HG03575 (cell line): ENCODE measurements around the gene TEDC1.

ENCODE experiments used
- ATAC-seq: cut with Tn5 transposase; IDR thresholded peaks from one replicate; pipeline ENCODE4 v1.9.1; 2021; ENCODE audit not compliant: unreplicated experiment, insufficient number of reproducible peaks, low FRiP score; ENCODE audit errors: extremely low read depth

TEDC1 gene

DNA sequence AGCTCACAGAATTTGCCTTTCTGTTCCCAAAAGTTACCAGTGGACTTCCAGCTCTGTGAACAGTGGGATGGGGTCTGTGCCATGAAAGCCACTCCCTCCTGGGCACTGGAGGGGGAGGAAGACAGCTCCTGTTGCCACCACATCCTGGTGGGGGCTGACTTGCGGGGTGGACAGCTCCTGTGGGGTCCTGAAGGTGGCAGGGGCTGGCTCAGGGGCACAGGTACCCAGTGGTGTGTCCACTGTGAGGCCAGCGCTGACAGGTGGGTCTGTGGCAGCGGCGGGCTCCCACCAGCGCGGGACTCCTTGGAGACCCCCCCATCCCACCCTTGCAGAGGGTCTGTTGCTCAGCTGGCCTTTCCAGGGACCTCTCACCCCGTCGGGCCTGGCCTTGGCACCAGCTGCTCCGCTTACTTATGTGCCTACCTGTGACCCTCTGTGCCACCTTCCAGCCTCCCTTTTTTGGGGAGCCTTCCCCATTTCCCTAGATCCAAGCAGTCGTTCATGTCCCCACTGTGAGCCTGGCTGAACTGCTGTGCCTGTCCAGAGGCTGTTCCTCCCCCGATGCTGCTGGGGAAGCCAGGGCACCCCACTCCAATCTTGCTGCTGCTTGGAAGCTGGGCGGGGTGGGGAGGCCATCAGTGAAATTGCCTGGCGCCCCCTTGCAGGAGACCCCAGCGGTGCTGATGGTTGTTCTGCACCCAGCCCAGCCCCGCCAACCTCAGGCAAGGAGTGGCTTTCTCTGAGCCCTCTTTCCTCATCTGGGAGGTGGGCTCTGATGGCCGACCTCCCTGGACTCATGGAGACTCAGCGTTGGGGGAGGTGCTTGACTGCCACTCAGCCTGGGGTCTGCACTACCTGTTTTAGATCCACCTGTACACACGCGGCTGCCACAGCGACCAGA is 2.2 kb downstream of the TEDC1 start:
- no peak for ATAC-seq

DNA sequence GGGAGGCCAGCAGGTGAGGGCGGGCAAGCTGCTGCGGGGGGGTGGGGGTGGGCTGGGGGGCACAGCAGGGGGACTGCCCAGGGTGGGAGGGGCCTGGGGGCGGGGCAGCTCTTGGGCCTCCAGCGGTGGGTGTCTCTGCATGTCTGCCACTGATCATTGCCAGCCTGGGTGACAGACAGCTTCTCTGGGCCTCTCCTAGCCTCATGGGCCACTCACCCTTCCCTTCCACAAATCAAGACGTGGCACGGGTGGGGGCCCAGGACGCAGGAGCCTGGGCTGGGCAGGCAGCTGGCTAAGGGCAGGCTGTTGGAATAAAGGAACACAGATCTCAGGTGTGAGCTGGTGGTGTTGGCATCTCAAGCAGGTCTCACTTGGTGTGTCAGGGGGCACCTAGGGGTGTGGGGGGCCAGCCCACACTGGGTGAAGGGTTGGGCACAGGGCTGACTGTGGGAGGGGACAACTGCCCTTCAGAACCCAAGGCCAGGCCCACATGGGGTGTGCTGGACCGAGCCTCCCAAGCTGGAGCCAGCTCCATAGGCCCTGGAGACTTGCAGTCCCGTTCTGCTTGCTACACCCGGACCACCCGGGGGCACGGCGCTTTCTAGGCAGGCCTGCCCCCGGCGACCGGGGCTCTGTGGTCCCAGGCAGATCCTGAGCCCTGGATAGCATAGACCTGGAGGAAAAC is 3.0 kb downstream of the TEDC1 start:
- no peak for ATAC-seq

DNA sequence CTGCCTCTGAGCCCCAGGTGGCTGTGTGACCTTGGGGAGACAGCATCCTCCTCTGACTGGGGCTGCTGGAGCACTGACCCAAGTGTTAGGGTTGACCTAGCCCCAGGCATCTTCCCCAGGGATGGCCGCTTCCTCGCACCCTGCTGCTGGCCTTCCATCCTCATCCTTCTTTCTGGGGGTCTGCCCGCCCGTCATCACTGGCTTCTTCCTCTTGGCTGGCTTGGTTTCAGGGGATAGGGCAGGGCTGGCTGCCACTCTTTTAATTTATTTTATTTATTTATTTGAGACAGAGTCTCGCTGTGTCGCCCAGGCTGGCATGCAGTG is 3.5 kb downstream of the TEDC1 start:
- ATAC-seq, result no peak

DNA sequence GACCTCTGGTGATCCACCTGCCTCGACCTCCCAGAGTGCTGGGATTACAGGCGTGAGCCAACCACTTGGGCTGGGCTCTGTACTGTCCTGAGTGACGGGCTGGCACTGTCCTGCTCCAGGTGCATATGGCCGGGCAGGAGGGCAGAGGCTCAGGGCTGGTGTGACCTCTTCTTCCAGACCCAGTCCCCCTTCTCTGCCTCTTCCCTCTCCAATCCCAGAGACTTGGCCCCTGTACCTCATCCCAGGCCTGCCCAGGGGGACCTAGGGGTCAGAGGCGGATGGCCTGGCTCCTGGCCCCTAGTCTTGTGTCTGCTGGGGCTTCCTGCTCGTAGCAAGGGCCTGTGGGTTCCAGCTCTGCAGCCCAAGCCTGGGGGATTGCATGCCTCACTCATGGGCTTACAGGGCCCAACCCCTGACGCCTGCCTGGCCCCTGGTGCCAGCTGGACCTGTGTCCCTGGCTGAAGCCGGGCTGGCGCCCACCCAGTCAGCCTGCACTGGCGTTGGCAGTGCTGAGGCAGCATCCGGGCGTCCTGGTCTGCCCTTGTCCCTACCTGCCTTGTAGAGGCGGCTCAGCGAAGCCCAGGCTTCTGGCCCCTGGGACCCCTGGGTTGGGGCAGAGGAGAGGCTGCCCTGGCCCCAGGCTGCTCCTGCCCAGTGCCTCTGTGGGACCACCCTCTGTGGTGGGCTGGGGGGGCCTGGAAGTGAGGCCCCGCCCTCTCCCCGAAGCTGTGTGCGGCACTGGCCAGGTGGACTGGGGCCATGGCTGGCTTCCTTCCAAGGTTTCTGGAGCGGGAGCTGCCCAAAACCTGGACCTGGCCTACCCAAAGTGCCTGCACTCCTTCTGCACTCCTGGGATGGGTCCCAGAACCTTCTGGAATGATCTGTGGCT is 4.3 kb downstream of the TEDC1 start:
- no peak for ATAC-seq

DNA sequence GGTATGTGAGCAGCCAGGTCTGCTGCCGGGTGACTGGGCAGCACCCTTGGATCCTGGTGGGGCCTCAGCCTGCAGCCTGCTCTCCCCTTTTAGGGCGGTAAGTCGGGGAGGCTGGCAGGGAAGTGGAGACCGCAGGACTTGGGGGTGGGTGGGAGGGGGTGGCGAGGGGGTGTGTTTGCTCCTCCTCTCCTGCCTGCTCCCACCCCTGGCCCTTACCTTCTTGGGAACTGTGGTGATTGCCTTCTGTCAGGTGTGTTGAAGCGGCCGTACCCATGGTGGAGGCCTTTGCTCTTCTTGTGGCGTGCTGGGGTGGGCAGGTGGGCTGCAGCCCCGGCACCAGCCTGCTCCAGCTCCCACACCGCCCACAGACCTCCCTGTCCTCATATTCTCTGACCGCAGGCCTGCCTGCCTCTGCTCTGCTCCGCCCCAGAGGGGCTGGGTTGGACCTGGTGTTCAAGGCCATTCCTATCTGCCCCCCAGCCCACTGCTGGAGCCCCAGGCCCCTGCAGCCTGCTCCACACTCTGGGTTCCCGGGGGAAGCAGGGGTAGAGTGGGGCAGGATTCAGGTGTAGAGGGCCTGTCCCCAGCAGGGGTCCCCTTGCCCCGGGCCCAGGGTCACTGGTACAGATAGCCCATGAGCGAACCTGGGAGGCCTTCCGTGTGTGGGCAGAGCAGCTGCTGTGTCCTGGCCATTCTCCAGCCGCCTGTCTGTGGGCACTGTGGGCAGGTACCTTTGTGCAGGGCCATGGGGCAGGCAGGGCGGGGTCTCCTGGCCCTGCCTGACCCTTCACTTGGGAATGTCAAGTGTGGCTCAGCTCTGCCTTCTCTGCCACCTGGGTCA is 5.2 kb downstream of the TEDC1 start:
- no peak for ATAC-seq

DNA sequence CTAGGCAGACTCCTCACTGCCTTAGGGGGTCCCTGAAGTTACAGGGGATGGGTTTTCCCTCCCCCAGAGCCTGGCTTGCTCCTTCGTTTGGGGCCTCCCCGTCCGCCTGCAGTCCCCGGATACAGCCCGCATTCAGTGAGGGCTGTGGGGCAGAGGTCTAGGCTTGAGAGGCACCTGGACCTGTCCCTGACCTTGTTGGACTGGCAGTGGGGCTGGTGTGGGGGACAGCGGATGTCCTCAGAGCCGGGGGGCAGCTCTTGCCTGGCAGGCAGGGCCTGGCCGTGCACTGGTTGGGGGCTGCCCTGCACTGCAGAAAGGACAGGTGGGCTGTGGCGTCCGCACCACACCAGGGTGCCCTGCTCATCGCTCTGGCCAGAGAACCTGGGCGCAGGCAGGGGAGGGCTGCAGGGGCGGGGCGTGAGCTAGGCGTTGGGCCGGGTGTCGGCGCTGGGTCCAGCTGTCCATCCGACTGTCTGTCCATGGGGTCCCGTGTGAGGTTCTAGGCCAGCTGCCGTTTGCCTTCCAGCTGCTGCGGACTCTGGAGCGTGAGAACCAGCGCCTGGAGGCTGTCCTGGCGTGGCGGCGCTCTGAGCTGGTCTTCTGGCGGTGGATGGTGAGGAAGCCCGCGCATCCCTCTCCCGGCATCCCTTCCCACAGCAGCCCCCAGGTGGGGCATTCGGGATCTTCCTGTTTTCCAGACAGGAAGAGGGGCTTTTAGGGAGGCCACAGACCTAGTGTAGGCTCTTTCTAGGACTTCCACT is 6.0 kb downstream of the TEDC1 start:
- ATAC-seq, result no peak

DNA sequence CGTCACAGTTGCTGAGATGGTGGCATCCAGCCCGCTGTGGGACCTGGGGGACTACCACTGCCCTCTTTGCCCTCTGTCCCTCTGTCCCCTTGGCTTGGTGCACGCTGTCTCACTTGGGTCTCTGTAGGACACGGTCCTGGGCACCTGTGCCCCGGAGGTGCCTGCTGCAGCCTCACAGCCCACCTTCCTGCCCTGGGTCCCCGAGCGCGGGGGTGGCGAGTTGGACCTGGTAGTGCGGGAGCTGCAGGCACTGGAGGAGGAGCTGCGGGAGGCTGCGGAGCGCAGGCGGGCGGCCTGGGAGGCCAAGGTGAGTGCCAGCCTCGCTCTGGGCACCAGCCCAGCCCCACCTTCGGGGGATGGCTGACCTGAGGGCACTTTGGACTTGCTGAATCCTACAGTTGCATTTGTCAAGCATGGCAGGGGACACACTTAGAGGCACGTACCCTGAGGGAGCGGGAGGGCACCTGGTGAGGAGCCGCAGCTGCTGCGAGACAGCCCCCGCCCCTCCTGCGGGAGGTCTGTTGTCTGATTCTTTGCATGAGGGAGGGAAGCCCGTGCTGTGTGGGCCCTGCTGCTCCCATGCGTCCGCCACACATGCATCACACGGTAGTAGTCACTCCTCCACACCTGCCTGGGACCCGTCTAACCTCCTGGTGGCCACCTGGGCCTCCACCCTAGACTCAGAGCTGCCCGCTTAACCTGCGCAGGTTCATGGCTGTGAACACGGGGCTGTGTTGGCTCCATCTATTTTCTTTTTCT is 6.8 kb downstream of the TEDC1 start:
- no peak for ATAC-seq

DNA sequence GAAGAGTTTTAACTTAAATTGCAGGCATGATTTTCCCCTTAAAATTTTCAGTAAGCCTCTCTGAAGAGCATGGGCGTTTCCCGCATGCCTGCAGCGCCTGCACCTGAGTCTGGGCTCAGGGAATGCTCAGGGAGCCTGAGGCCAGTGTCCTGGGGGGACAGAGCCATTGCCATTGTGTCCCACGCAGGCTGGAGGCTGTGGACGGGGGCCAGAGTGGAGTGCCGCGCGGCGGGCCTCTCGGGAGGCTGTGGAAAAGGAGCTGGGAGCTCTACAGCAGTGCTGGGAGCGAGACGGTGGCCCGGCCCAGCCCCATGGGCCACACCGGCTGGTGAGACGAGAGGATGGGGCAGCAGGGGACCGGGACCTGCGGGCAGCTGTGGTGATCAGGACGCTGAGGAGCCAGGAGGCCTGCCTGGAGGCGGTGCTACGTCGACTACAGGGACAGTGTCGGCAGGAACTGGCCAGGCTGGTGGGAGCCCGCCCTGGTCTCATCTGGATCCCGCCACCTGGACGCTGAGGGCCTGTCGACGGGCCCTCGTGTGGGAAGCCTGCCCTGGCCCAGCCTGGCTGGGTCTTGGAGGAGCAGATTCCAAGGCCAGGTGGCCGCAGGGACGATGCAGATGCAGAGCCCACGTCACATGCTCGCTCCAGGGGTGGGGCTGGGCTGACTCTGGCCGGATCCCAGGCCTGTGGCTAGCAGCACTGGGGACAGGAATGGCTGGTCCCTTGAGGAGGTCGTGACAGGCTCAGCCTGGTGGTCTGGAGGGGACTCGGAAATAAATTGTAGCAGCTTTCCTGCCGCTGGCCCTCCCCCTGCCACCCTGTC is 7.6 kb downstream of the TEDC1 start:
- ATAC-seq, result no peak

DNA sequence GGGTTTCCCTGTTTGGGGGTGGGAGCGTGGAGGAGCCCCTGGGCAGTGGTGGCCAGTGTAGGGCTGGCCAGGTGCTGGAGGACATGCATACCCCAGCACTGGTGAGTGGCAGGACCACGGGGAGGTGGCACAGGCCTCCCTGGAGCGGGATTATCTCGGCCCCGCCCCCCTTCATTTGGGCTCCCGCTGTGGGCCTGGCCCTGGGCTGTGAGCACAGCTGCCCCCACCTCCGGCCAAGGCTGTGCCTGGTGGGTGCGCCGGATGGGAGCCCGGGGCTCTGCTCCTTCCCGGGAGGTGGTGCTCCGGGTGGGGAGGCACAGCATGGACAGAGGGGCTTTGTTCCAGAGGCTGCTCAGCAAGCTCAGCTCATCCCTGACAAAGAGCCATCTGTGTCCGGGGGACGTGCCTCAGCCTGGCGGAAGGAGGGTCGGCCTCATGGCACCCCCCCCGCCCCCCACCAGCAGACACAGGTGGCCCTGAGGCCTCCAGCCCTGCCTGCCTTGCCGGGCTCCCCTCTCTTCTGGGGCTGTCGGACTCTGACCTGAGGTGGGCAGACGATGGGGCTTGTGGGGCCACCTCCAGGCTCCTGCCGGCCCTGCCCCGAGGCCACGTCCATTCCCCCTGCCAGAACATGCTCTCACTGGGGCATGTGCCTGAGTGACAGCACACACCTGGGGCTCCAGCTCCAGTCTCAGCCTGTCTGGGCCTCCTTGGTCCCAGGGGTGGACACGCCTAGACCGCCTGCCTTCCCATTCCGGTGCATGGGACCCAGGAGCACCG is 8.4 kb downstream of the TEDC1 start:
- no peak for ATAC-seq

DNA sequence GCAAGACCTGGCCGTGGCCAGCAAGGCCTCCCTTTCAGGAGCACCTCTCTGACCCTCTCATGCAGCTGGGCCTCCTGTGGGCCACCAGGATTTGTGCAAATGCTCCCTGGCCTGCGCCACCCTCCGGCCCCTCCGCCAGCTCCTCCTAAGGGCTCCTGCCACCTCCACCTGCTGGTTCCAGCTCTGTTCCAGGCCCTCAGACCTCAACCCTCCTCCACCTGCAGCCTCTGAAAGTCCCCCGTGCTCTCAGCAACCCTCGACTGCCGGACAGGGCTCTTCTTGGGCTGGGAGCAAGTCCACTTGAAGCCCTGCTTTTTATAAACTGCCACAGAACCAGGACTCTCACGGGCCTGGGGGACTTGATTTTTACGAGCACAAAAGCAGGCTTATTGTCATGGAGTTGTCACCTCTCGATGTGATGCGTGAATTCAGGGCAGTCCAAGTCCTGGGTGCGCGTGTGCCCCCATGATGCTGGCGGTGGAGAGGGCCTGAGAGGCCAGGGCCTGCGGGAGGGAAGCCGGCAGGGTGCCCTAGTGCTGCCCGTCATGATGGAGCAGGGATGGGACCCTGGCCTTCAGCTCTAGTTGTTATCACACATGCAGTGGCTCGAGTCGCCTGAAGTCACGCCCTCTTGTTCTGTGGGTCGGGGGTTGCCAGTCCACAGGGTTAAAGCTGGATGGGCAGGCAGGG is 9.1 kb downstream of the TEDC1 start:
- ATAC-seq, result no peak

DNA sequence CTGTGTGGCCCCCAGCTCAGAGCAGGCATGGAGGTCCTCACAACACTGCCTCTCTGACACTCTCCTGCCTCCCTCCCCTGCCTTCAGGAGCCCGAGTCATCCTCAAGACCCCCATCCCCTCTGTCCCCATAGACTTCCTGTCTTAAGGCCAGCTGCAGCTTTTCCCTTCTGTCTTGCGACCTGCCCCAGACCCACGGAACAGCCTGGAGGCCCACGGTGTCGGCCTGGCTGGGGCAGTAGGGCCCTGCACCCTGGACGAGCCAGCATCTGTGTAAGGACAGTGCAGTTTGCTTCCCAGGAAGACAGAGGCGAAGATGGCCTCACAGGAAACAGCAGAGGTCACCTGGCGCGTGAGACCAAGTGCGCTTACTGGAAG is 9.7 kb downstream of the TEDC1 start:
- ATAC-seq, result no peak

DNA sequence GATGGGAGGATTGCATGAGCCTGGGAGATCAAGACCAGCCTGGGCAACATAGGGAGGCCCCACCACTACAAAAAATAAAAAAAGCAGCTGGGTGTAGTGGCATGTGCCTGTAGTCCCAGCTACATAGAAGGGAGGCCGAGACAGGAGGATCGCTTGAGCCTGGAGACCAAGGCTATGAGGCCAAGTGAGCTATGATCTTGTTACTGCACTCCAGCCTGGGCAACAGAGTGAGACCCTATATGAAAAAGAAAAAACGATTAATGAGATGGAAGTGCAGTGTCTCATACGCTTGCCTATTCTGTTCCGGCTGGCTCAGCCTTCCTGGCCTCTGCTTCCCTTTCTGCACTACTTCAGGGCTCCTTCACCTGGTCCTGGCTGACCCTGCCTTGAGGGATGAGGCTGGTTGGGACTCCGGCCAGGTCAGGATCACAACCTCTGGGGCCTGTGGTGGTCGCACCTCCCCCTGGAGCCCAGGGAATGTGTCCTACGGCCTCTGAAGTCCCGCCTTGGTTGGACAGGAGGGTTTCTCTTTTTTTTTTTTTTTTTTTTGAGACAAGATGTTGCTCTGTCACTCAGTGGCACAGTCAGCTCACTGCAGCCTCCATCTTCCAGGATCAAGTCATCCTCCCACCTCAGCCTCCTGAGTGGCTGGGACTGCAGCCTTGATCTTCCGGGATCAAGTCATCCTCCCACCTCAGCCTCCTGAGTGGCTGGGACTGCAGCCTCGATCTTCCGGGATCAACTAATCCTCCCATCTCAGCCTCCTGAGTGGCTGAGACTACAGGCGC is 10.7 kb downstream of the TEDC1 start:
- ATAC-seq, result no peak

DNA sequence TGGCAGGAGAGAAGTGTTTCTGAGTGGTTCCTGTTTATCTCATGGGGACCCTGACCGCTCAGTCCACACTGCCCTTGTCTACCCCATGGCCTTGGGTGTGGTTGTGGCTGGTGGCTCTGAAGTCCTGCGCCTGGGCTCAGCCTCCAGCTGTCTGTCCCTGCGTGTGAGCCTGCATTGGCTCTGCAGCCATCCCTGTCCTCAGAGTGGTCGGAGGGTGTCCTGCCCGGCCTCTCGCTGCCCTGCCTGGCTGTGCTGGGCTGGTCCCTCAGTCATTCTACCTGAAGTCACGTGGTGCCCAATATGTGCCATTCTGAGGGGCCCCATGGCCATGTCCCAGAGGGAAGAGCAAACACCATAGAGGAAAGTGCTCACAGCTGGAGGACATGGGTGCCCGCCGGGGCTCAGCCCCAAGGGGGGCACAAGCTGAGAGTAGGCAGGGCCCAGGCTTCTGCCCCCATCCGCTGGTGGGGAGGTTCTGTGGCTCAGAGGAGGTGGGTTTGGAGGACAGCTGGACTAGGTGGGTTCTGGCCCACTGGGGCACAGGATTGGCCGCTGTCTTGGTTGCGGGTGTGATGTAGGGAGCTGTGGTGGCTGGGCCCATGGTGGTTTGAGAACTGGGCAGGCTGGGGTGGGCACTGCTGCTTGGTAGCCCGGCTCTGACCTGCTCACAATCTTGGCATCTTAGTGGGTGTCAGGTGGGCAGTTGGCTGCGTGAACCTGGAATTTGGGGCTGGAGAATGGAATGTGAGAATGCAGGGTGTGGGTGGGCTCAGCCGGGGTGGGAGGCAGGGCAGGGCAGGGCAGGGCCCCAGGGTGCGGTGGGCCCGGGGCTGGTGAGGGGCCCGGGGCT is 11.6 kb downstream of the TEDC1 start:
- no peak for ATAC-seq

DNA sequence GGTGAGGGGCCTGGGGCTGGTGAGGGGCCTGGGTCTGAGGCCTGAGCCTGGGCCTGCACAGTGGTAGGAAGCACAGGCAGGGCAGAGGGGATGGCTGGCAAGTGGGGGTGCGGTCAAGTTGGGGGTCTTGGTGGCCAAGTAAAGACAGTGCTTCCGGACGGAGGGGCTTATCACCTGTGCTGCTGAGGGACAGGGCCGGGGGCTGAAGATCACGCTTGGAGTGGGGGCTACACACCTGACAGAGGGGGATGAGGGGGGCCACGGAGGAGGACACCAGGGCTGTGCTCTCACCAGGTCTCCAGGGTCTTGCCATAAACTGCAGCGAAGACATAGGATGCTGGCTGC is 12.2 kb downstream of the TEDC1 start:
- ATAC-seq, result no peak
